SK-MEL-5 (cell line): ENCODE results near the gene AMPD2. TPM values are rescaled to one million over a fixed set of nuclear protein-coding genes. Genes with fewer than 3 reads are reported as not detected.

Source experiments
- DNase-seq: peaks from one replicate; pipeline ENCODE4 v3.0.0-alpha.2; 2016; ENCODE audit warnings: low read depth, low spot score
- in situ Hi-C: cut with HindIII; loops from 2 replicates; pipeline ENCODE4 v1.10.0; 2016; ENCODE audit warnings: low sequenced_read_pairs, high pct_unique_total_duplicates, low pct_unique_long_range_greater_than_20kb
- total RNA-seq: library from RNA; depleted of rRNA; stranded (reverse); fragments of >200 nt; shearing (Covaris generic); gene quantifications from 2 replicates; pipeline ENCODE4 v1.2.3, GENCODE V29; 2014

AMPD2 gene
- total RNA-seq, 1 experiment from 2014 or later, result 31.9 TPM

DNA sequence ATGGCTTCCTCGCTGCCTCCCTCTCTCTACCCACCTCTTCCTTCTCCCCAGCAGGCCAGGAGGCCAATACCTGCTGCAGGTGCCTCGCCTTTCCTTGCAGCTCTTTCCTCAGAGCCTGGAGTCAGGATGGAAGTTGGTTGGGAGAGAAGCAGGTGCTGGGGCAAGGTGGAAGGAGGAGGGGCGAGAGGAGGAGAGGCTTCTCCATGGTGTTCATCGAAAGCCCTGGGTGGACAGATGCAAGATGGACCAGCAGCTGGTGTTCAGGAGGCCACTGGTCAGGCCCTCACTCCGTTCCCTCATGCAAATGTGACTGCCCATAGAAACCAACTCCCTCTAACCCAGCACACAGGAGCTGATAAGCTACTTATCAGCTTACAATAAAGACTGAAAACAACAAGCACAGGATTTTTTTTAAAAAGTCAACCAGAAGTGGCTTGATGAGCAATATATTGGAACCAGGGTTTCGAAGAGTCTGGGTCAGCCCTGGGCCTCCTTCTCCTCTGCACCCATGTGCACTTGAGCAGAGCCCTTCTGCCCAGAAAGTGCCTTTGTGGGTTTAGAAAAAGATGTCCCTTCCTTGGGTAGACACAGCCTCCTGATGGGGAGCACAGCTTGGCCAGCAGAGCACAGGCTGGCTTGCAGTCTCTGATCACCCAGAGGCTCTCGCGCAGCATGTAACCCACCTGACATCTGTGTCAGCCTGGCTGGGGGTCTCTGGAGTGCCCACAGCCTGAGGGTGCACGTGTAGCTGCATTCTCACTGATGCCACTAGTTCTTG, 19.6 kb downstream of the AMPD2 start:
- in situ Hi-C loops, result no loop called here
- DNase-seq, result no peak

DNA sequence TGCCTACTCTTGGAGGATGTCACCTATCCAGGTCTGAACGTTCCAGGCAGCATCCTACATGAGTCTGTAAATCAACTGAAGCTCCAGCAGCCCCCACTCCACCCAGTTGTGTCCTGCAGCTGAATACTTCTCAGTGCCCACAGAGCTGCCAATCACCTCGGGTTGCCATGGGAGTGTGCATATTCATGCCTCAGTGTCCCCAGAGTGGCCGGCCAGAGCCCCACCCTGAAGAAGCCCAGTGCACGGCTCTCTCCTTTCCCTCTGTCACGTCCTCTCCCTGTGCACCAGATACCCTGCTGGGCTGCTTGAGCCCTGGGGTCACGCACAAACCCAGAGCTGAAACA, 20.2 kb downstream of the AMPD2 start:
- DNase-seq, result no peak
- in situ Hi-C loops, result no loop called here

DNA sequence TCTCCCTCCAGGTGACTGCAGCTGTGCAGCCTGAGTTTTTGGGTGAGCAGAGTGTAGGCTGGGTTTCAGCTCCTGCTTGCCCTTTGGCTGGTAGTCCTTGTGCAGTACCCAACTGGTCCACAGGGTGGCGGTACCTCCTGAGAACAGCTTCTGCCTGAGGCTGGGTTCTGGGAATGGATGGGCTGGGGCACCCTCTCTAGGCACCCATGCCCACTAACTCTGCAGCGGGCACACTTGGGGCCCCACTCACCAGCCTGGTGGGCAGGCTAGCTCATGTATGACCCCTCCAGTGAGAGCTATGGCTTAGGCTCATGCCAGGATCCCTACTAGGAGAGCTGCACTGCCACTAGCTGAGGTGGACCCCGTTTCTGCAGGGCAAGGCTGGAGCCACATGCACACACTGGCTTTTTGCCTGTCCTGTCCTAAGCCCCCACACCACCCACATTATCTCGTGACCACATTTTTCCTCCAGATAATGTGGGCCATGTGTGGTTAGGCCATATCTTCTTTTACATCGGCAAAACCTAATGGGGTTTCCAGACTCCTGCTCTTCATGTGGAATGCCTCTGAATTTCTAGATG, 20.7 kb downstream of the AMPD2 start:
- DNase-seq, result peak; percentile 74
- in situ Hi-C loops, result no loop called here

DNA sequence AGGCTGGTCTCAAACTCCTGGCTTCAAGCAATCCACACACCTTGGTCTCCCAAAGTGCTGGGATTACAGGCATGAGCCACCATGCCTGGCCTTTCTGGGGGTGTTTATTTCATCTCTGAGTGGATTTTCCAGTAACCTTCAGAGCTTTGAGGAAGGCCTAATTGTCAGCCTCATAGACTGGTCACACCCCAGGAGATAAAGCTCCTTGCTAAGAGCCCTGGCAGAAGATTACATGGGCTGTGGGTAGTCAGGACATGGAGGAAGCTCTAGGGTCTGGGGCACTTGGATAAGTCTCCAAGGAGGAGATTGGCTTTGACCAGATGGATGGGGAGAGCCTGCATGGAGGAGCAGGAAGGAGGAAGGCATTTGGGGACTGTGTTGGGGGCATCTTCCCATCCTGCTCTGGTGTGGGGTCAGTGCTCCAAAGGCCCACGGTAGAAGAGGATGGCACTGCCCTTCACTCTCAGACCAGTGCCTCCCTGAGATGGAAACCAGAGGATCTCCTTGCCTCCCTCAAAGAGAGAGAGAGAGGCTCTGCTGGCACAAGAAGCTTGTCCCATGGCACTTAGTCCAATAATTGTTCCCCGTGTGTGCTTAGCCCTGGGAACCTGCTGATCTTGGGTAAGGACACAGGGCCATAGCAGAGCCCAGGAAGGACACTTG, 21.6 kb downstream of the AMPD2 start:
- no peak for DNase-seq
- in situ Hi-C loops, result no loop called here

DNA sequence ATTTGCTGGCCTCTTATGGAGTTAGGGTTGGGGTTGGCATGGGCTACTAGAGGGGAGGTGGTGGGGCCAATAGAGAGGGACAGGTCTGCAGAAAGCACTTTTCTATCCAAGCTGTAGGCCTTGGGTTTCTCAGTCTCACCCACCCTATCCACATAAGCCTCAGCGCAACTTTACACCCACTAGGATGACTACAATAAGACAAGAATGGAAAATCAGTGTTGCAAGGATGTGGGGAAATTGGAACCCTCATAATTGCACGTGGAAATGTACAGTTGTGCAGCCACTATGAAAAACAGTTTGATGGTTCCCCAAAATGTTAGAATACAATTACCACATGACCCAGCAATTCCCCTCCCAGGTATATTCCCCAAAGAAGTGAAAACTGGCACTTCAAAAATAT, 22.2 kb downstream of the AMPD2 start:
- no peak for DNase-seq
- in situ Hi-C loops, result no loop called here

DNA sequence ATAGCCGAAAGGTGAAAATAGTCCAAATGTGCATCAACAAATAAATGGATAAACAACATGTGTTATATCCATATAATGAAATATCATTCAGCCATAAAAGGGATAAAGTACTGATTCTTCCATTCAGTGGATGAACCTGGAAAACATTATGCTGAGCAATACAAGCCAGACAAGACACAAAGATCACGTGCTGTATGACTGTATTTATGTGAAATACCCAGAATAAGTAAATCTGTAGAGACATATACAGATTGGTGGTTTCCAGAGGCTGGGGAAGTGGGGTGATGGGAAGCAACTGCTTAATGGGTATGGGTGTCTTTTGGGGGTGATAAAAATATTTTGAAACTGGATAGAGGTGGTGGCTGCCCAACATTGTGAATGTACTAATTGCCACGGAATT, 23.0 kb downstream of the AMPD2 start:
- in situ Hi-C loops, result no loop called here
- DNase-seq, result no peak

DNA sequence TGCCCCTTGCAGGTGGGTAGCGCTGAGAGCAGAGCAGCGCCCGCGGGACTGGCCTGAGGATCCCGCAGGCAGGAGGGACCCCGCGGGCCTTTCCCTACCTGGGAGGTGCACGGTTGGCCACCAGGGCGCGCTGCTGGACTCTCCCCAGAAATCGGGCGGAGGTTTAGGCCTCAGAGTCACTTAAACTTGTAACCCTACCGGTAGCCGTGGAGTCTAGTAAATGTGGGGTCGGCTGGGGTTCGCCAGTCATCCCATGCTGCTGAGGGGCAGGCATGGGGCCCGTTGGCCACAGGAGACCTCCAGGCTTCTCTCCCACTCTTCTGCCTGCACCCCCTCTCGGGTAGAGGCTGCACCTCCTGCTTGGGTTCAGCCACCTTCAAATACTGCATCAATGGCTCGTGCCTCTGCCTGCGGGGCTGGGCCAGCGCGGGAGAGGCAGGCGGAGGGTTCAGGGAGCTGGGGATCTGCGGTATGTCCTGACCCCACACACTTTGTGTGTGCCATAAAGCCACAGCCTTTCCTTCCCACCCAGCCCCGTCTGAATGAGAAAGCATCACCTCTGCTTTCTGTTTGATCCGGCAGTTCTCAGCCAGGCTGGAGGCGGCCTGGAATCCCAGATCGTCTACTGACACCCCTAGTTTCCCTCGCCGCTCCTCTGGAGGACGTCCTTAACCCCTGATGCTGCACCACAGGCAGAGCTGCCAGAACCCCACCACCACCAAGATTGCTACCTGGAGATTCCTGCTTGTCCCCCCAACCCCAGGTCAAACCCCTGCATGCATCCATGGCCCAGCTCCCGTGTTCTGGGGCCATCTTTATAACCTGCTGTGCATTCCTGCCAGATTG, 24.0 kb downstream of the AMPD2 start:
- in situ Hi-C loops, result no loop called here

DNA sequence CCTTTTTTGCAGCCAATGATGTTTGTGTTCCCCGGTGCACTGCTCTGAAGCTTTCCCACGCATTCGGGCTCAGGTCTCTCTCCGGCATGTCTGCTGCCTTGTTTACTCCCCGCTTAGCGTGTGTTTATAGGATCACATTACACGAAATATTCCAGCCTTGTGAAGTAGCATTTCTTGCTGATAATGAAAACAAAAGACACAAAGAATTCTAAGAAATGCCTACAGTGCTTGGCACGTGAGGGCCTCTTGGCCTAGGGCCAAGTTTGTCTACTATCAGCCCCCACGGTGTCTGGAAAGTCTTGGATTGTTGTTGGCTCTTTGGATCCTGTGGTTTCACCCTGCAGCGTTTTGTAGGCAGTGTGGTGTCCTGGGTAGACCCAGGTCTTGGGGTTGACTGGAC, 25.0 kb downstream of the AMPD2 start:
- in situ Hi-C loops, result no loop called here
- no peak for DNase-seq

More for the DNA sequence above, 24.0 kb downstream of the AMPD2 start:
- DNase-seq, result peak; percentile 71

DNA sequence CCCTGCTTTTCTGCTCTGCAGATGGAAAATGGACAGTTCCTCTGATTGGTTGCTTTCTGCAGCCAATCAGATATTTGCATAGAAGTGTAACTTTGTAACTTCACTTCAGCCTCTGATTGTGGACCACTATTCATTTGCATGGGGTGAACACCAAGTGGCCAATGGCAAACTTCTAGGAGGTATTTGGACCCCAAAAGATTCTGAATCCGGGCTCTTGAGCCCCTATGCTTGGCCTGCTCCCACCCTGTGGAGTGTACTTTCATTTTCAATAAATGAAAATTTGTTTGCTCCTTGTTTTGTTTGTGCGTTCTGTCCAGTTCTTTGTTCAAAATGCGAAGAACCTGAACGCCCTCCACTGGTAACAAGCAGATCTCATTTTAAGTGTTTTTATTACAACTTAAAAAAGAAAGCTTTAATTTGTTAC, 29.9 kb downstream of the AMPD2 start:
- DNase-seq, result peak; percentile 63
- in situ Hi-C loops, result no loop called here

DNA sequence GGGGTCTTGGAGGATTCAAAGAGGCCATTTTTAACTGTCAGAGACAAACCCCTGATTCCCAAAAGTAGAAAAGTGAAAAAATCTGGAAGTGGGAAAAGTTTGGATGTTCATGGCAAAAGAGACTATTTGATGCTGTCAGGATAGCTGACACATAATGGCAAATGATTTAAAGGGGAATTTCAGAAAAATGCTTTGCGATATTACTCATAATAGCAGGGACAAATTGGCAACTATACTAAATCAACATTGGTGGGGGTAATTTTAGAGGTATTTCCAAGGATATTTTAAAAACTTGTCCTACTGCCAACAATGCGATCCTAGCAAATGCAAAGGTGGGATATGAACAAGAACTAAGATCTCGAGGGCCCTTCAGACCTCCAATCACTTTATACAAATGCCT, 31.0 kb downstream of the AMPD2 start:
- in situ Hi-C loops, result no loop called here
- no peak for DNase-seq

DNA sequence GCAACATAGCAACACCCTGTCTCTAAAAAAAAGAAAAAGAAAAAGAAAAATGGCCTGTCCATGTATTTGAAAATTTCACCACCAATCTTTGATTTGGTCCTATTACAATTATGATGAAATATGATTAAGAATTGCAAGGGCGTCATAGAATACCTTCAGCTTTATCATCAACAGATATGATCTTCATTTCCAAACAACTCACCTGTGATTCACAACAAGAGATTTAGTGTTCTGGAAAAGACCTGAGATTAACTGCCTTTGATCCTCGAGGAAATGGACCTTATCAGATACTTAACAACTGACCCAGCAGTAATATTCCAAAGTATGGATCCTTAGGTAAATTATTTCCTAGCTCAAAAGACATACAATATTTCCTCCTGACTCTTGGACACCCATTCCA, 32.8 kb downstream of the AMPD2 start:
- no peak for DNase-seq
- in situ Hi-C loops, result no loop called here

DNA sequence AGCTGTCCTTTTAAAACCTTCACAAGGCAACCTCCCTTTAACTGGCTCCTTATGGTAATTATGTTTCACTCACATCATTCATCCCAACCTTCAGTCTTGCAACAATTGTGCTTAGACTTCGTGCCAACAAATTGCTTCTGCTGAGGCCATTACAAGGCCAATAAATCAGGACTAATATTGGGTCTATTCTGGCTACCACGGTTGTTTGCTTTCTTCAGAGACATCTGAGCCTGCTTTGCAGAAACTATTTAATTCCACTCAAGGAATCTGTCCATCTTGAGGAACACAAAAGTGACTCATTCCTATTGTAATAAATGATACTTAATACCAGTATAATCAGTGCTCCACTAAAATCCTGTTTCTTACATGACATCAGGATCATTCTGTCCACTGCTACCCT, 33.7 kb downstream of the AMPD2 start:
- in situ Hi-C loops, result no loop called here

DNA sequence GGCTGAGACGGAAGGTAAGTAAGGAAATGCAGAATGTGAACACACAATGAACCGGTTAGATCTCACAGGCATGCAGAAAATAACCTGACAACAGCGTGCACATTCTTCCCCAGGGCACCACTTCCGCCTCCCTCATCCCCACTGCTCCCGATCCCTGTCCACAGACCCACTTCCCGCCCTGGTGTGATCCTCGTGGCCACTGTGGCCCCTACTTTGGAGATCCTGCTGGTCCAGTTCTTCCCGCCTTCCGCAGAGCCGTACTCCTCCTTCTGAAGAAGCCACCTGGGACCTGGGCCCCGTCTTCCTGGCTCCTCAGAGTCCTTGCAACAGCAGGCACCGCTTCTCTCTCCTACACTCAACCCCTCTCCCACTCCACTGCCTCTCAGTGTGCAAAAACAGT, 34.9 kb downstream of the AMPD2 start:
- in situ Hi-C loops, result no loop called here
- no peak for DNase-seq

More for the DNA sequence above, 33.7 kb downstream of the AMPD2 start:
- no peak for DNase-seq

DNA sequence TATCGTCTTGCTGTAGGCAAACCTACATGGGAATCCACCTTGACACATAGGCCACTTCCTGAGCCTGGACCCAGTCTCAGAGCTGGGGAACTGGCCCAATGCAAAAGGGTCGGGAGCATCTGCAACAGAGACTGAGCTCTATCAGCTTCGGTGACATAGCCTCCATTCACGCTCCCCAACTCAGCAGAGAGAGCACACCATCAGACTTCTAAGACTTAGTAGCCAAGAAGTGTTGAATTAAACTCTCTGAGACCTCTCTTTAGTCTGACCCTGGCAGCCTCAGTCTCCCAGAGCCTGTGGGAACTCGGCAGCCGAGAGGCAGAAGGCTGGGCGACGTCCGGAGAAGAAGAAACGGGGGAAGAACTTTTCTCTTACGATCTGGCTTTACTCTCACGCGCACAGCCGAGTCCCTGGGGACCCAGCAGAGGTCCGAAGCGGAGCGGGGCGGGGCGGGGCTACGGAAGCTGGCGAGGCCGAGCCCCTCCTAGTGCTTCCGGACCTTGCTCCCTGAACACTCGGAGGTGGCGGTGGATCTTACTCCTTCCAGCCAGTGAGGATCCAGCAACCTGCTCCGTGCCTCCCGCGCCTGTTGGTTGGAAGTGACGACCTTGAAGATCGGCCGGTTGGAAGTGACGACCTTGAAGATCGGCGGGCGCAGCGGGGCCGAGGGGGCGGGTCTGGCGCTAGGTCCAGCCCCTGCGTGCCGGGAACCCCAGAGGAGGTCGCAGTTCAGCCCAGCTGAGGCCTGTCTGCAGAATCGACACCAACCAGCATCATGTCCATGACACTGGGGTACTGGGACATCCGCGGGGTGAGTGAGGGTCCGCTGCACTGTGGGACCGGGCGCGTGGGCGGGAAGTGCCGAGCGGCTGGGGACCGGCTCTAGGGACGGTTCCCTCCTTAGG, 36.2 kb downstream of the AMPD2 start, which contains the start of gene GSTM4:
GSTM4 (plus strand) TSS at position 485 of the 905 bp plus-strand sequence; CDS start at position 776, 291 bp downstream.
- in situ Hi-C loops, result no loop called here

DNA sequence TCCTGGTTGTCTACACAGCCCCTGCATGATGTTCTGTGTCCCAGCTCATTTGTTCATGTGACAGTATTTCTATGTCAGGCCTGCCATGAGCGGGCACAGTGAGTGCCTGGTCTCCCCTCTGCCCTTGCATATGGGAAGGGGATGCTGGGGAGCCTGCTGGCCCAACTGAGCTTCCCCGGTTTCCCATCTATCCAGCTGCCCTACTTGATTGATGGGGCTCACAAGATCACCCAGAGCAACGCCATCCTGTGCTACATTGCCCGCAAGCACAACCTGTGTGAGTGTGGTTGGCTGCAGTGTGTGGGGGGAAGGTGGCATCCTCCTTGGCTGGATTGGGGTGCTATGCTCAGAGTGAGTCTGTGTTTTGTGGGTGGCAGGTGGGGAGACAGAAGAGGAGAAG, 37.8 kb downstream of the AMPD2 start:
- in situ Hi-C loops, result no loop called here
- DNase-seq, result no peak

More for the DNA sequence above, 36.2 kb downstream of the AMPD2 start, which contains the start of gene GSTM4:
- DNase-seq, result peak; percentile 85

DNA sequence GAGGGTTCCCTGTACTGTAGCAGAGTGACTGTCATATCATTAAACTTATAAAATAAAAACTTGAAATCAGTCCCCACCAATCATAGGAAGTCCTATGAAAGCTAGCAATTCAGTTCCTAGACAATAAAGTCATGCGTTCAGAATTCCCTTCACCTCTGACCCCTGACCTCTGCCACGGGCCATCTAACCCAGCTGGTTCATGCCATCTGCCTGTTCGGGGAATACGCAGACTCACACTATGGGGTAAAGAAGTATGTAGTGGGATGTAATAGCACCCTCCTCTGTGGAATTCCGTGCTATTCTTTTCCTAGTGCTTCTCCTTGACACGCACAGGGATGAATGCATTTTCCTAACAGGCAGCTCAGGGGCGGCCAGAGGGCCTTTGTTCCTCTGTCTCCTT, 38.3 kb downstream of the AMPD2 start:
- in situ Hi-C loops, result no loop called here
- no peak for DNase-seq

DNA sequence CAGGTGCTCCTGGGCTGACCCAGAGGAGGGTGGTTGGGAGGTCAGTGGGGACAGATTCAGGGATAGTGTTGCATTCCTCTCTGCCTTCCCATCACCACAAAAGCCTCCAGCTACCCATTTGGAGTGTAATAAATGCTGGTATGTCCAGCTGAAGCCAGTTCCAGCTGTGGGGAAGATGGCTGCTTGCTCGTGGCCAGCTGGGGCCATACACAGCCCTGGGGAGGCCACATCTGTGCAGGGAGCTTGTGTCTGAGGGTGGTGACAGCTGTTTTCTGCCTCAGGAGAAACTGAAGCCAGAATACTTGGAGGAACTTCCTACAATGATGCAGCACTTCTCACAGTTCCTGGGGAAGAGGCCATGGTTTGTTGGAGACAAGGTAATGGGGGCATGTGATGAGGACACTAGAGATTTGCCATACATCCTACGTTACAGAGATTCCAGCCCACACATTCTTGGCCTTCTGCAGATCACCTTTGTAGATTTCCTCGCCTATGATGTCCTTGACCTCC, 39.0 kb downstream of the AMPD2 start:
- DNase-seq, result no peak
- in situ Hi-C loops, result no loop called here
